Mammary epithelial cell (primary cell): ENCODE measurements around the gene COX7A2L.
"Not testable (repeated sequence)": the region's sequence is repeated elsewhere in the genome, so short reads cannot be mapped to it uniquely, and the experiment has no call there.

Source experiments
- EZH2 ChIP-seq: IDR thresholded peaks from 2 replicates; pipeline ENCODE4 v1.6.1; 2012; ENCODE audit warnings: low read length, inconsistent platforms, borderline replicate concordance
- TF ChIP-seq, protein P1 (sequence below), 2 donors: IDR thresholded peaks in 1 of 2; conservative IDR thresholded peaks in 1 of 2; 2 replicates each; pipeline ENCODE4 v1.5.1; 2011 to 2012; ENCODE audit warnings: inconsistent platforms in 2 of 2, low read length in 2 of 2, mild to moderate bottlenecking in 2 of 2, control low read depth in 1 of 2, low read depth in 1 of 2; ENCODE audit not compliant: insufficient read depth in 1 of 2; ENCODE audit errors: extremely low read depth in 1 of 2

- TF ChIP-seq, protein P1, sequence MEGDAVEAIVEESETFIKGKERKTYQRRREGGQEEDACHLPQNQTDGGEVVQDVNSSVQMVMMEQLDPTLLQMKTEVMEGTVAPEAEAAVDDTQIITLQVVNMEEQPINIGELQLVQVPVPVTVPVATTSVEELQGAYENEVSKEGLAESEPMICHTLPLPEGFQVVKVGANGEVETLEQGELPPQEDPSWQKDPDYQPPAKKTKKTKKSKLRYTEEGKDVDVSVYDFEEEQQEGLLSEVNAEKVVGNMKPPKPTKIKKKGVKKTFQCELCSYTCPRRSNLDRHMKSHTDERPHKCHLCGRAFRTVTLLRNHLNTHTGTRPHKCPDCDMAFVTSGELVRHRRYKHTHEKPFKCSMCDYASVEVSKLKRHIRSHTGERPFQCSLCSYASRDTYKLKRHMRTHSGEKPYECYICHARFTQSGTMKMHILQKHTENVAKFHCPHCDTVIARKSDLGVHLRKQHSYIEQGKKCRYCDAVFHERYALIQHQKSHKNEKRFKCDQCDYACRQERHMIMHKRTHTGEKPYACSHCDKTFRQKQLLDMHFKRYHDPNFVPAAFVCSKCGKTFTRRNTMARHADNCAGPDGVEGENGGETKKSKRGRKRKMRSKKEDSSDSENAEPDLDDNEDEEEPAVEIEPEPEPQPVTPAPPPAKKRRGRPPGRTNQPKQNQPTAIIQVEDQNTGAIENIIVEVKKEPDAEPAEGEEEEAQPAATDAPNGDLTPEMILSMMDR (conservative IDR thresholded peaks at IDR 0.05 in 1 of 2, IDR thresholded peaks at IDR 0.05 in 1 of 2; ENCODE audit: extremely low read depth in 1 of 2, insufficient read depth in 1 of 2, low read depth in 1 of 2, low read length in 2 of 2) = not testable (repeated sequence)
- not testable (repeated sequence) for TF ChIP-seq EZH2
These were observed 26.2 kb downstream of the COX7A2L start for GRCh38 chr2:42334865-42335264.
